ACC112 (cell line): ENCODE measurements around the gene DMP1.

Source experiments
- H2AFZ ChIP-seq: fragments of 200-600 bp; sonication (generic); one replicate; pipeline ENCODE4 v1.6.0; 2017; ENCODE audit warnings: antibody characterized with exemption, low read length; ENCODE audit not compliant: unreplicated experiment
- H3K27ac ChIP-seq: fragments of 200-600 bp; sonication (generic); 2 replicates; pipeline ENCODE4 v1.5.1; 2014; ENCODE audit warnings: low read depth, mild to moderate bottlenecking, antibody characterized with exemption, low read length, moderate library complexity
- H3K27me3 ChIP-seq: fragments of 200-600 bp; sonication (generic); 2 replicates; pipeline ENCODE4 v1.6.1; 2014; ENCODE audit warnings: mild to moderate bottlenecking, antibody characterized with exemption, low read length, moderate library complexity, mixed read lengths; ENCODE audit not compliant: insufficient read depth
- H3K36me3 ChIP-seq: fragments of 200-600 bp; sonication (generic); 2 replicates; pipeline ENCODE4 v1.6.1; 2016; ENCODE audit warnings: mild to moderate bottlenecking, antibody characterized with exemption, low read length, moderate library complexity, mixed read lengths; ENCODE audit not compliant: insufficient read depth
- H3K4me1 ChIP-seq: fragments of 200-600 bp; sonication (generic); one replicate; pipeline ENCODE4 v1.6.1; 2016; ENCODE audit warnings: low read length, mixed read lengths; ENCODE audit not compliant: insufficient read depth, unreplicated experiment, control insufficient read depth
- H3K4me3 ChIP-seq: fragments of 200-600 bp; sonication (generic); 2 replicates; pipeline ENCODE4 v1.5.1; 2014; ENCODE audit warnings: mild to moderate bottlenecking, low read depth, low read length
- H3K79me2 ChIP-seq: fragments of 200-600 bp; sonication (generic); one replicate; pipeline ENCODE4 v1.6.0; 2016; ENCODE audit warnings: low read length; ENCODE audit not compliant: control insufficient read depth, unreplicated experiment, insufficient read depth

DMP1 gene

GRCh38 chr4:87633243-87633642 is 16.8 kb upstream of the DMP1 start:
- Histone ChIP-seq H2AFZ (no peak overlapping the region), H3K4me3 (no peak overlapping the region), H3K36me3 (no peaks in the 10 kb centered on the region), H3K27me3 (no peaks in the 10 kb centered on the region), H3K27ac (no peak overlapping the region), H3K79me2 (no peaks in the 10 kb centered on the region), H3K4me1 (peaks cover 8% of the 10 kb centered on the region)

GRCh38 chr4:87644286-87644685 is 5.8 kb upstream of the DMP1 start:
- H2AFZ ChIP-seq, result no peak overlapping the region
- no peaks in the 10 kb centered on the region; the same call in 1 of the 2 replicates for H3K27me3 ChIP-seq

GRCh38 chr4:87650938-87651337 is 858 bp downstream of the DMP1 start:
- H3K27me3 ChIP-seq, result no peaks in the 10 kb centered on the region
- H3K36me3 ChIP-seq, result no peaks in the 10 kb centered on the region
- no peaks in the 10 kb centered on the region for H3K79me2 ChIP-seq
- no peak overlapping the region for H3K27ac ChIP-seq
- no peaks in the 10 kb centered on the region for H3K4me1 ChIP-seq
- H2AFZ ChIP-seq, result no peak overlapping the region
- H3K4me3 ChIP-seq, result no peak overlapping the region

More at GRCh38 chr4:87644286-87644685, 5.8 kb upstream of the DMP1 start:
- H3K27ac ChIP-seq, result no peak overlapping the region
- H3K79me2 ChIP-seq, result no peaks in the 10 kb centered on the region
- H3K4me3 ChIP-seq, result no peak overlapping the region
- no peaks in the 10 kb centered on the region for H3K4me1 ChIP-seq
- H3K36me3 ChIP-seq, result no peaks in the 10 kb centered on the region

DNA sequence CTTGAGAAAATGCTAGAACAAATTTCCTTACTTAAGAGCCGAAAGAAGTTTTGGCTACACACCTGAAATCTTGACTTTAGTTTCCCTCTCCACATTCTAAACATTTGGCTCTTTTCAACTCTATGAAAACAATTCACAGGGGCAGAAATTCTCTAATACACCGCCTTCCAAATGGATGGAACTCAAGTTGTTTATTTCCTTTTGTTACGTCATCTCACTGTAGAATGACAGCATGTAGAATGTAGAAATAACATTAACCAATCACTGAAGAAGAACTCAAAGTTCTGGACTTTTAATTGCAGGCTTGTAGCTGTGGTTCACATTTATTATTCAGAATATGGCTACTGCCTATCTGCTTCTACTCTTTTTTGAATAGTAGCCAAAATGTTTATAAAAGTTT is 1.9 kb downstream of the DMP1 start:
- H3K27me3 ChIP-seq, result no peaks in the 10 kb centered on the region
- H3K79me2 ChIP-seq, result no peaks in the 10 kb centered on the region
- H3K4me1 ChIP-seq, result no peaks in the 10 kb centered on the region
- H3K27ac ChIP-seq, result no peak overlapping the region
- H2AFZ ChIP-seq, result no peak overlapping the region
- no peaks in the 10 kb centered on the region for H3K36me3 ChIP-seq
- no peak overlapping the region for H3K4me3 ChIP-seq

- no peak overlapping the region for H3K4me3 ChIP-seq
- peaks cover 24% of the 10 kb centered on the region for H3K4me1 ChIP-seq
- H3K36me3 ChIP-seq, result no peaks in the 10 kb centered on the region
- no peak overlapping the region for H3K27ac ChIP-seq
- H3K79me2 ChIP-seq, result no peaks in the 10 kb centered on the region
- H2AFZ ChIP-seq, result no peak overlapping the region
- no peaks in the 10 kb centered on the region for H3K27me3 ChIP-seq
These were observed 4.5 kb downstream of the DMP1 start for GRCh38 chr4:87654487-87655044.

GRCh38 chr4:87657525-87657924 is 7.4 kb downstream of the DMP1 start:
- Histone ChIP-seq H3K27me3 (no peaks in the 10 kb centered on the region), H3K4me3 (no peak overlapping the region), H3K36me3 (no peaks in the 10 kb centered on the region), H3K27ac (peak overlapping the region; percentile 40), H2AFZ (peak overlapping the region; percentile 49), H3K4me1 (peaks cover 27% of the 10 kb centered on the region), H3K79me2 (no peaks in the 10 kb centered on the region)

- Histone ChIP-seq H3K27ac (peak overlapping the region; percentile 61), H3K4me1 (peaks cover 27% of the 10 kb centered on the region), H3K27me3 (no peaks in the 10 kb centered on the region), H2AFZ (no peak overlapping the region), H3K36me3 (no peaks in the 10 kb centered on the region), H3K79me2 (no peaks in the 10 kb centered on the region), H3K4me3 (no peak overlapping the region)
These were observed 9.3 kb downstream of the DMP1 start for GRCh38 chr4:87659247-87659931.

GRCh38 chr4:87662871-87663270 is 12.8 kb downstream of the DMP1 start:
- H3K27ac ChIP-seq, result no peak overlapping the region
- H2AFZ ChIP-seq, result no peak overlapping the region
- H3K79me2 ChIP-seq, result no peaks in the 10 kb centered on the region
- no peaks in the 10 kb centered on the region for H3K36me3 ChIP-seq
- H3K4me1 ChIP-seq, result peaks cover 19% of the 10 kb centered on the region
- no peak overlapping the region for H3K4me3 ChIP-seq
- H3K27me3 ChIP-seq, result no peaks in the 10 kb centered on the region

DNA sequence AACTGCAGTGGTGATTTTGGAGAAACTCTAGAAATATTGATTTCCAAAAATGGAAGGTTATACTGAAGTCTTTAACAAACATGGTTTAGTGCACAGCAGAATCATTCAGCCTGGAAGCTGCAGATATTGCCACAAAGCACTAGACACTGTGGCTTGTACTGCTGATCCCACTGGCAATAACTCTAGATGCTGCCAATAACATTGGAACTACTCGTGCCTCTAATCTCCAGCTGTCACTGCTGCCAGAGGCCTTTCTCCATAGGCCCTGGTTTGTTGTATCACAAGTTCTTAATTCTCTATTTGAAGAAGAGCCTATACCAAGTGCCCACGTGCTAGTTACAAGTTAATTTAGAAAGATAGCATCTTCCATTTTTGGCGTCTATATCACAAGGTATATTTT is 19.3 kb downstream of the DMP1 start:
- peaks cover 6% of the 10 kb centered on the region; the same call in 1 of the 2 replicates for H3K27me3 ChIP-seq
- no peak overlapping the region for H2AFZ ChIP-seq
- peaks cover 6% of the 10 kb centered on the region; the same call in 1 of the 2 replicates for H3K36me3 ChIP-seq
- H3K79me2 ChIP-seq, result no peaks in the 10 kb centered on the region
- H3K4me3 ChIP-seq, result no peak overlapping the region
- no peaks in the 10 kb centered on the region for H3K4me1 ChIP-seq
- H3K27ac ChIP-seq, result no peak overlapping the region

GRCh38 chr4:87677731-87678130 is 27.7 kb downstream of the DMP1 start:
- no peak overlapping the region for H3K27ac ChIP-seq

GRCh38 chr4:87679449-87680169 is 29.5 kb downstream of the DMP1 start:
- Histone ChIP-seq H3K79me2 (no peaks in the 10 kb centered on the region), H3K27me3 (no peaks in the 10 kb centered on the region), H3K4me1 (no peaks in the 10 kb centered on the region), H2AFZ (no peak overlapping the region), H3K36me3 (no peaks in the 10 kb centered on the region), H3K4me3 (no peak overlapping the region), H3K27ac (no peak overlapping the region)

More at GRCh38 chr4:87677731-87678130, 27.7 kb downstream of the DMP1 start:
- Histone ChIP-seq H3K79me2 (no peaks in the 10 kb centered on the region), H3K4me3 (no peak overlapping the region), H3K27me3 (no peaks in the 10 kb centered on the region), H3K36me3 (no peaks in the 10 kb centered on the region), H3K4me1 (no peaks in the 10 kb centered on the region), H2AFZ (peak overlapping the region; percentile 22)
